Measurements from ENCODE around the gene SFXN1.
"Not testable (repeated sequence)": the region's sequence is repeated elsewhere in the genome, so short reads cannot be mapped to it uniquely, and the experiment has no call there.

The SFXN1 gene

GRCh38 chr5:175493260-175493659 is 14.9 kb downstream of the SFXN1 start:
- peaks cover 99% of the 10 kb centered on the region for H4K20me1 ChIP-seq
- peaks cover 98% of the 10 kb centered on the region for H3K36me3 ChIP-seq

GRCh38 chr5:175493726-175494125 is 15.4 kb downstream of the SFXN1 start:
- no peaks in the 10 kb centered on the region for H3K27me3 ChIP-seq
- no peak overlapping the region for H3K27ac ChIP-seq
- H3K36me3 ChIP-seq, result peaks cover 98% of the 10 kb centered on the region
- no peaks in the 10 kb centered on the region; the same call in 1 of the 2 replicates for H3K9me3 ChIP-seq
- no peaks in the 10 kb centered on the region for H3K4me1 ChIP-seq
- TF ChIP-seq Cebpa-rat (IDR thresholded peaks at IDR 0.05), result no peak
- H4K20me1 ChIP-seq, result peaks cover 98% of the 10 kb centered on the region
- no peak overlapping the region for H3K4me2 ChIP-seq
- H3K4me3 ChIP-seq, result no peak overlapping the region
- H3K9ac ChIP-seq, result no peak overlapping the region

More at GRCh38 chr5:175493260-175493659, 14.9 kb downstream of the SFXN1 start:
- no peaks in the 10 kb centered on the region for H3K4me1 ChIP-seq
- H3K9me3 ChIP-seq, result no peaks in the 10 kb centered on the region; the same call in 1 of the 2 replicates
- TF ChIP-seq Cebpa-rat (IDR thresholded peaks at IDR 0.05), result no peak
- H3K27ac ChIP-seq, result no peak overlapping the region
- no peak overlapping the region for H3K4me2 ChIP-seq
- no peaks in the 10 kb centered on the region for H3K27me3 ChIP-seq
- H3K4me3 ChIP-seq, result no peak overlapping the region
- no peak overlapping the region for H3K9ac ChIP-seq

- no peaks in the 10 kb centered on the region for H3K27me3 ChIP-seq
- no peak overlapping the region for H3K4me2 ChIP-seq
- H3K4me1 ChIP-seq, result no peaks in the 10 kb centered on the region
- no peak overlapping the region for H3K4me3 ChIP-seq
- no peak for TF ChIP-seq Cebpa-rat (IDR thresholded peaks at IDR 0.05)
- H3K36me3 ChIP-seq, result peaks cover 98% of the 10 kb centered on the region
- no peak overlapping the region for H3K27ac ChIP-seq
- H3K9ac ChIP-seq, result no peak overlapping the region
- H3K9me3 ChIP-seq, result no peaks in the 10 kb centered on the region; the same call in 1 of the 2 replicates
- peaks cover 98% of the 10 kb centered on the region for H4K20me1 ChIP-seq
Observed at GRCh38 chr5:175494264-175495183, 16.2 kb downstream of the SFXN1 start.

- Histone ChIP-seq H3K4me1 (no peaks in the 10 kb centered on the region), H3K27ac (no peak overlapping the region), H4K20me1 (peaks cover 97% of the 10 kb centered on the region), H3K4me2 (no peak overlapping the region), H3K4me3 (no peak overlapping the region), H3K9ac (no peak overlapping the region), H3K36me3 (peaks cover 95% of the 10 kb centered on the region), H3K9me3 (no peaks in the 10 kb centered on the region), H3K27me3 (no peaks in the 10 kb centered on the region)
- no peak for TF ChIP-seq Cebpa-rat (IDR thresholded peaks at IDR 0.05)
Observed at GRCh38 chr5:175501759-175502158, 23.4 kb downstream of the SFXN1 start.

- H3K27ac ChIP-seq, H3K4me1 ChIP-seq, H3K4me2 ChIP-seq, H3K4me3 ChIP-seq, H3K9me3 ChIP-seq, H3K9ac ChIP-seq, H3K27me3 ChIP-seq: not testable (repeated sequence)
- Histone ChIP-seq H4K20me1 (peaks cover 79% of the 10 kb centered on the region), H3K36me3 (peaks cover 95% of the 10 kb centered on the region)
Observed at GRCh38 chr5:175507671-175508070, 29.3 kb downstream of the SFXN1 start.

GRCh38 chr5:175508896-175509295 is 30.5 kb downstream of the SFXN1 start:
- no peak overlapping the region for H3K4me3 ChIP-seq
- TF ChIP-seq Cebpa-rat (IDR thresholded peaks at IDR 0.05), result no peak
- no peak overlapping the region for H3K27ac ChIP-seq
- no peak overlapping the region for H3K9ac ChIP-seq
- H3K4me2 ChIP-seq, result no peak overlapping the region
- no peaks in the 10 kb centered on the region for H3K27me3 ChIP-seq
- H3K9me3 ChIP-seq, result no peaks in the 10 kb centered on the region
- H3K4me1 ChIP-seq, result no peaks in the 10 kb centered on the region
- H4K20me1 ChIP-seq, result peaks cover 67% of the 10 kb centered on the region
- H3K36me3 ChIP-seq, result peaks cover 95% of the 10 kb centered on the region

GRCh38 chr5:175513297-175513696 is 34.9 kb downstream of the SFXN1 start:
- TF ChIP-seq Cebpa-rat (IDR thresholded peaks at IDR 0.05), result no peak
- Histone ChIP-seq H3K27me3 (no peaks in the 10 kb centered on the region), H3K9ac (no peak overlapping the region), H3K4me1 (peaks cover 12% of the 10 kb centered on the region; the same call in 1 of the 2 replicates), H3K4me2 (no peak overlapping the region), H3K4me3 (no peak overlapping the region), H4K20me1 (peaks cover 23% of the 10 kb centered on the region), H3K27ac (no peak overlapping the region), H3K36me3 (peaks cover 99% of the 10 kb centered on the region), H3K9me3 (peaks cover 19% of the 10 kb centered on the region)

GRCh38 chr5:175513726-175514125 is 35.4 kb downstream of the SFXN1 start:
- H3K36me3 ChIP-seq, result peaks cover 99% of the 10 kb centered on the region

GRCh38 chr5:175516933-175517823 is 38.8 kb downstream of the SFXN1 start:
- H3K9me3 ChIP-seq, result peaks cover 29% of the 10 kb centered on the region
- H3K27me3 ChIP-seq, result no peaks in the 10 kb centered on the region
- 0 out of 2 replicates have a peak, but pooled peaks cover 11% of the 10 kb centered on the region for H4K20me1 ChIP-seq
- H3K27ac ChIP-seq, result no peak overlapping the region
- H3K4me2 ChIP-seq, result no peak overlapping the region
- peaks cover 21% of the 10 kb centered on the region; the same call in 1 of the 2 replicates for H3K4me1 ChIP-seq
- TF ChIP-seq Cebpa-rat (IDR thresholded peaks at IDR 0.05), result no peak
- no peak overlapping the region for H3K9ac ChIP-seq
- H3K36me3 ChIP-seq, result peaks cover 100% of the 10 kb centered on the region
- H3K4me3 ChIP-seq, result no peak overlapping the region

More at GRCh38 chr5:175513726-175514125, 35.4 kb downstream of the SFXN1 start:
- Histone ChIP-seq H3K4me2 (no peak overlapping the region), H3K9me3 (peaks cover 24% of the 10 kb centered on the region), H4K20me1 (peaks cover 19% of the 10 kb centered on the region), H3K27me3 (no peaks in the 10 kb centered on the region), H3K27ac (no peak overlapping the region), H3K4me1 (peaks cover 12% of the 10 kb centered on the region; the same call in 1 of the 2 replicates), H3K4me3 (no peak overlapping the region), H3K9ac (no peak overlapping the region)
- TF ChIP-seq Cebpa-rat (IDR thresholded peaks at IDR 0.05), result no peak
